Tongue (tissue), 2 donors: ENCODE measurements around the gene SPACDR. TPM values are rescaled to one million over a fixed set of nuclear protein-coding genes. Genes with fewer than 3 reads are reported as not detected.

Experiments
- DNase-seq: peaks from one replicate; pipeline ENCODE4 v3.0.0-alpha.2; 2015
- total RNA-seq: library from RNA; depleted of rRNA; stranded (reverse); fragments of >200 nt; gene quantifications from one replicate; pipeline ENCODE4 v1.2.3, GENCODE V29; 2014

The SPACDR gene
- total RNA-seq, 1 donor from 2014 or later = not detected

- DNase-seq = no peak
These were observed 53.0 kb downstream of the SPACDR start for GRCh38 chr7:100411101-100411500.

- peak; percentile 73 for DNase-seq
These were observed 56.5 kb downstream of the SPACDR start for GRCh38 chr7:100407285-100408180.

GRCh38 chr7:100406767-100407166 is 57.3 kb downstream of the SPACDR start:
- DNase-seq = no peak

Other genes starting within 250 kb of the SPACDR start
- not detected for gene PVRIG, start 244.3 kb downstream of the SPACDR start, total RNA-seq
- not detected for gene SPDYE3, start 156.6 kb downstream of the SPACDR start, total RNA-seq
- gene PILRB, start 106.1 kb downstream of the SPACDR start, total RNA-seq = 14.8 TPM
- 1.1 TPM for gene PILRA, start 90.8 kb downstream of the SPACDR start, total RNA-seq
- gene ZCWPW1, start 35.6 kb downstream of the SPACDR start, total RNA-seq = 2.1 TPM
- gene MEPCE, start 34.4 kb downstream of the SPACDR start, total RNA-seq = 23.9 TPM
- 10.3 TPM for gene PPP1R35, start 27.8 kb downstream of the SPACDR start, total RNA-seq
- gene TSC22D4, start 15.0 kb upstream of the SPACDR start, total RNA-seq = 25.2 TPM
- gene NYAP1, start 19.7 kb upstream of the SPACDR start, total RNA-seq = 2.3 TPM
- 7.6 TPM for gene AGFG2, start 74.9 kb upstream of the SPACDR start, total RNA-seq
- gene SAP25, start 109.6 kb upstream of the SPACDR start, total RNA-seq = 2.9 TPM
- gene LRCH4, start 121.9 kb upstream of the SPACDR start, total RNA-seq = 30.1 TPM
- 1.2 TPM for gene FBXO24, start 122.1 kb upstream of the SPACDR start, total RNA-seq
- gene PCOLCE, start 138.1 kb upstream of the SPACDR start, total RNA-seq = 88.0 TPM
- gene MOSPD3, start 148.3 kb upstream of the SPACDR start, total RNA-seq = 4.4 TPM
- 1.3 TPM for gene TFR2, start 177.3 kb upstream of the SPACDR start, total RNA-seq
- gene ACTL6B, start 192.2 kb upstream of the SPACDR start, total RNA-seq = not detected
- gene GNB2, start 209.5 kb upstream of the SPACDR start, total RNA-seq = 87.1 TPM
- gene GIGYF1, start 230.0 kb upstream of the SPACDR start, total RNA-seq = 28.2 TPM
- 23.1 TPM for gene POP7, start 241.9 kb upstream of the SPACDR start, total RNA-seq